ENCODE results near the gene MOB3B.

MOB3B gene

GRCh38 chr9:27447031-27447683 is 82.5 kb downstream of the MOB3B start:
- no peak for DNase-seq (ENCODE audit: low read depth in 3 of 3)

- no peak for DNase-seq (ENCODE audit: low read depth in 3 of 3)
These were observed 83.9 kb downstream of the MOB3B start for GRCh38 chr9:27445688-27446087.

GRCh38 chr9:27445057-27445595 is 84.5 kb downstream of the MOB3B start:
- no peak for DNase-seq (ENCODE audit: low read depth in 3 of 3)

GRCh38 chr9:27442464-27442863 is 87.2 kb downstream of the MOB3B start:
- DNase-seq (ENCODE audit: low read depth in 3 of 3): no peak

- no peak for DNase-seq (ENCODE audit: low read depth in 3 of 3)
These were observed 87.9 kb downstream of the MOB3B start for GRCh38 chr9:27441741-27442070.

GRCh38 chr9:27440888-27441740 is 88.5 kb downstream of the MOB3B start:
- no peak for DNase-seq (ENCODE audit: low read depth in 3 of 3)

GRCh38 chr9:27438522-27438921 is 91.1 kb downstream of the MOB3B start:
- DNase-seq (ENCODE audit: low read depth in 3 of 3): no peak

GRCh38 chr9:27437652-27438373 is 91.8 kb downstream of the MOB3B start:
- no peak for DNase-seq (ENCODE audit: low read depth in 3 of 3)

GRCh38 chr9:27436234-27436633 is 93.4 kb downstream of the MOB3B start:
- DNase-seq (ENCODE audit: low read depth in 3 of 3): no peak

- DNase-seq (ENCODE audit: low read depth in 3 of 3): no peak
These were observed 95.8 kb downstream of the MOB3B start for GRCh38 chr9:27433631-27434325.

GRCh38 chr9:27432308-27432707 is 97.3 kb downstream of the MOB3B start:
- no peak for DNase-seq (ENCODE audit: low read depth in 3 of 3)

GRCh38 chr9:27431543-27432147 is 98.0 kb downstream of the MOB3B start:
- DNase-seq (ENCODE audit: low read depth in 3 of 3): no peak

GRCh38 chr9:27430750-27431535 is 98.7 kb downstream of the MOB3B start:
- no peak for DNase-seq (ENCODE audit: low read depth in 3 of 3)

- DNase-seq (ENCODE audit: low read depth in 3 of 3): no peak
These were observed 99.7 kb downstream of the MOB3B start for GRCh38 chr9:27429917-27430316.

- DNase-seq (ENCODE audit: low read depth in 3 of 3): no peak
These were observed 100.2 kb downstream of the MOB3B start for GRCh38 chr9:27429436-27429835.

GRCh38 chr9:27428551-27428950 is 101.1 kb downstream of the MOB3B start:
- DNase-seq (ENCODE audit: low read depth in 3 of 3): no peak

GRCh38 chr9:27427272-27427643 is 102.4 kb downstream of the MOB3B start:
- no peak for DNase-seq (ENCODE audit: low read depth in 3 of 3)

- no peak for DNase-seq (ENCODE audit: low read depth in 3 of 3)
These were observed 102.9 kb downstream of the MOB3B start for GRCh38 chr9:27426511-27427271.

- DNase-seq (ENCODE audit: low read depth in 3 of 3): no peak
These were observed 103.6 kb downstream of the MOB3B start for GRCh38 chr9:27425827-27426510.

Data from stimulated activated CD4-positive, alpha-beta T cell treated with anti-CD3 and anti-CD28 coated beads, TNF-alpha, amount 100 ng/mL, for 24 hours (primary cell).